ENCODE measurements around the gene TUBB3. TPM values are rescaled to one million over a fixed set of nuclear protein-coding genes. Genes with fewer than 3 reads are reported as not detected.
A peak's percentile ranks its signal among the peaks of the same experiment; 100 is the strongest.
"Not testable (repeated sequence)": the region's sequence is repeated elsewhere in the genome, so short reads cannot be mapped to it uniquely, and the experiment has no call there.

Gene TUBB3
- 10 to 100 TPM in 2 of 4 donors, 1 to 10 TPM in 2; 6.7 to 18.6 (median 9.8) TPM for polyA plus RNA-seq (ENCODE audit: insufficient read length in 4 of 4)

GRCh38 chr16:89922884-89923639 is at the start of gene TUBB3:
Gene TUBB3, plus strand, starts transcription at chr16:89923342. Its CDS starts 60 bp downstream, at chr16:89923402.
- no peak for DNase-seq (ENCODE audit: low read depth in 4 of 4, low spot score in 3 of 4)

DNA sequence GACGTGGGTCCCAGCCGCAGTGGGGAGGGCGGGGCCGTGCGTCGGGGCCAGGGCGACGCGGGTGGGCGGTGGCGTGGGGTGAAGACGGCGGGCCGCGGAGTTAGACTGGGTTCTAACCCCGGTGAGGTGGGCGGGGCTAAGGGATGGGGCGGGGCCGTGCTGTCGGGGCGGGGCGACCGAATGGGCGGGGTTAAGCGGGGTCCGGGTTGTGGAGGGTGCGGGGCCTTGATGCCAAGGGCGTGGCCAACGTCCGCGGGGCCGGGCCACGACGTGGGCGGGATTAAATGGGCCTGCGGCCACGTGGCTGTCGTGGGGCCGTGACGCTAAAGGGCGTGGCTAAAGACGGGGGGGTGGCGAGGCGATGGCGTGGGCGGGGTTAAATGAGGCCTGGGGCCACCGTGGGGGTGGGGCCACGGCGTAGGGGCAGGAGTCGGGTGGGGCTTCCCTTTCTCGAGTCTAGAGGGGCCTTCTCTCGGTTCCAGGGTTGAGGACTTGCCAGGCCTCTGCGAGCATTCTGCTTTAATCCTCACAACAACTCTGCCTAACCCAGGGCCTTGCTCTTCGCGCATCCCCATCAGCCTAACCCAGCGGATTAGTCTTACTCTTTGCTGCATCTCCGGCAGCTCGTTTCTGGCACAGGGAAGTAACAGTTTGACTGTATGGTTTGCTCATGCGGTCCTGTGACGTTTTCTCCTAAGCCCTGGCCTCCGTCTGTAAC is 49.0 kb upstream of the TUBB3 start:
- peak; percentile 79 to 84 (median 84) for DNase-seq (ENCODE audit: low read depth in 4 of 4, low spot score in 3 of 4)

- DNase-seq (ENCODE audit: low read depth in 4 of 4, low spot score in 3 of 4), result not testable (repeated sequence)
Measured at GRCh38 chr16:89879123-89879522, 44.0 kb upstream of the TUBB3 start.

DNA sequence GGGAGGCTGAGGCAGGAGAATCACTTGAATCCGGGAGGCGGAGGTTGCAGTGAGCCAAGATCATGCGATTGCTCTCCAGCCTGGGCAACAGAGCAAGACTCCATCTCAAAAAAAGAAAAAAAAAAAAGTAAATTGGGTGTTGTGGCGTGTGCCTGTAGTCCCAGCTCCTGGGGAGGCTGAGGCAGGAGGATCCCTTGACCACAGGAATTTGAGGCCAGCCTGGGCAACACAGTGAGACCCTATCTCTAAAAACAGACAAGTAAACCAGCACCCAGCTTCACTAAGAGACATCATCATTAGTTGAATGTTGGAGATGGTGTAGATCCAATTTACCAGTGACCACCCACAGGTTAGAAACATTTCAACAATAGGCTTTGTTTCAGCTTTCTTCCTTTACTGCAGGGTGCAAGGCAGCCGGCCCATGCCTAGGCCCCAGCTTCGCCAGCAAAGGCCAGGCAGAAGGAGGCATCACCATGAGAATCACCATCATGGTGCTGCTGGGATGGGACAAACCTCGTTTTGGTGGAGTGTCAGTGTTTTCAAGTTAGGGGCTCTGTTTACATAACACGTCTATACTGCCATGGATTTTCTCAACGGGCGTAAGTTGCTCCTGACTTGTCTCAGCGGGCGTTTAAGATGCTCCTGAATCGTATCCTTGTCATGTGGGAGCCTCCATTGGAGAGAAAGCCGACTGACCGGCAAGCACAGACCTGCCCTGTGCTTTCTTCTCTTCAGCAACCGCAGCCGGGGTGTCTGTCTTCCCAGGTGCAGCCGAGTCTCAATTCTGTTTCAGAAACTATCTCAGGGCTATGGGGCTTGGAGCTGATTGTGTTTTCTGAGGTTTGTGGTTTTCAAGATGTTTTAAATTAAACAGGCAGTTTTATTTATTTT is 42.4 kb upstream of the TUBB3 start:
- DNase-seq (ENCODE audit: low read depth in 4 of 4, low spot score in 3 of 4), result no peak

- no peak for DNase-seq (ENCODE audit: low read depth in 4 of 4, low spot score in 3 of 4)
Measured at GRCh38 chr16:89881368-89881730, 41.8 kb upstream of the TUBB3 start.

- no peak for DNase-seq (ENCODE audit: low read depth in 4 of 4, low spot score in 3 of 4)
Measured at GRCh38 chr16:89883346-89884040, 39.6 kb upstream of the TUBB3 start.

- no peak for DNase-seq (ENCODE audit: low read depth in 4 of 4, low spot score in 3 of 4)
Measured at GRCh38 chr16:89884041-89884421, 39.1 kb upstream of the TUBB3 start.

GRCh38 chr16:89887243-89887642 is 35.9 kb upstream of the TUBB3 start:
- no peak for DNase-seq (ENCODE audit: low read depth in 4 of 4, low spot score in 3 of 4)

- no peak for DNase-seq (ENCODE audit: low read depth in 4 of 4, low spot score in 3 of 4)
Measured at GRCh38 chr16:89890200-89890599, 32.9 kb upstream of the TUBB3 start.

DNA sequence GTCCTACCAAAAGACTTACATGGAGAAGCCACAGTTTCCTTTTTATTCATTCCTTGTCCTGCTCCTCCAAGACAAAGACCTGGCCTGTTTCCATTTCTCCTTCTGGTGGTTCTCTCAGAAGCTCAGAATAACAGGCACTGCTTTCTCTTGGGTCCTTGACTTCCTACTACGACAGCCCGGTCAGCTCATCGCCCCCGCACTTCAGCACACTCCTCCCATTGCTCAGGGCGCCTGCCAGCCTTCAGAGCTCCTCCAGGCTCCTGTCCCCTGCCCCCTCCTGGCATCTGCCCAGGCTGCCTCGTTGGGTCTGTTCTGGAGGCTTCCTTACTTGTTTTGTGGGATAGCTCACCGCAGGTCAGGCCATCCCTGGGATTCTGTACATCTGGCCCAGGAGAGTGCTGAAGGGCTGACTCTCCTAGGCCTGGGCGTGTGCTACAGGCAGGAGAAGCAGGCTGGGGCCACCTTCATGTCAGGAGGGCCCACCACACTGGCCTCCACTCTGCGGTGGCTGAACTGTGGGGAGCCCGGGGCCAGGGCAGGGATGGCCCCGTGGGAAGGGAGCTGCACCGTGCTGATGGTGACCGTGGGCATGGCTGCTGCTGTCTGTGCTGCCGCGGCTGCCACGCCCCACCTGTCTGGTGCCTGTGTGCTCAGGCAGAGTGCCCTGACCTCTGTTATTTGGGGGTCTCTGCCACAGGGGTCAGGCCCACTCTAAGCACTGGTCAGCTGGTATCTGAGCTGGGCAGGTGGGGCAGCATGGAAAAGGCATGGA is 32.1 kb upstream of the TUBB3 start:
- no peak for DNase-seq (ENCODE audit: low read depth in 4 of 4, low spot score in 3 of 4)

DNA sequence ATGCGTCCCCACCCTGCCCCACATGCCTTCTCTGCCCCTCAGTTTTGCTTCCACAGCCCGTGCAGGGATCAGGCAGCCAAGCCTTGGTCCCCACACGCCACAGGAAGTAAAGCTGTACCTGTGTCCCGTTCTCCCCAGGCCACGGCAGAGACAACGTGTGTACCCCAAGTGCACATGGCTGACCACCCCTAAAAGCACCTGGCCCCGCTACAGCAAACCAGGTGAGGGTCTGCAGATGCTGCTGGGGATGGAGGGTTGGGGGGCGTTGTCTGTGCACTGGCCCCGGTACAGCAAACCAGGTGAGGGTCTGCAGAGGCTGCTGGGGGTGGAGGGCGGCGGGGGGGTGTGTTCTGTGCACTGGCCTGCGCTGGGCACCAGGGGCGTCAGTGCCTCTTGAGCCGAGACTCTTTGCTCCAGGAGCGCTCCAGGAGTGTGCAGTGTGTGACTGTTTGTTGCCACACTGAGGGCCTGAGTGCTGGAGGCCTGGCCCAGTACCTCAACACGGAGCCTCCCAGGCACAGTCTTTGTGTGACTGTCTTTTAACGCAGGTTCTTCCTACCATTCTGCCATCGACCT is 31.0 kb upstream of the TUBB3 start:
- no peak for DNase-seq (ENCODE audit: low read depth in 4 of 4, low spot score in 3 of 4)

DNA sequence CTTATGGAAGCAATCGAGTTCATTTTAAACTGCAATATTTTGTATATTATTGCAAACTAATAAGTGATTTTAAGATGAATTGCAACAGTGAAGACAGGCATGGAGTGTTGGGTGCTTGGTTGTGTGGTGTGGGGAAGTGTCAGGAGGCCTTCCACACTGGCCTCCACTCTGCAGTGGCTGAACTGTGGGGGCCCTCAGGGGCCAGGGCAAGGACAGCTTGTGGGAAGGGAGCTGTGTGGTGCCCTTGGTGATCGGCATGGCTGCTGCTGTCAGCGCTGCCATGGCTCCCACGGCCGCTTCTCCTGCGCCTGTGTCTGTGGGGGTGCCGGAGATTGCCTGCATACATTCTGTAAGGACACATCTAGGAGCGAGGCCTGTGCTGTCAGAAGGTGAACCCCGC is 30.5 kb upstream of the TUBB3 start:
- DNase-seq (ENCODE audit: low read depth in 4 of 4, low spot score in 3 of 4), result no peak

GRCh38 chr16:89893642-89894548 is 29.2 kb upstream of the TUBB3 start:
- no peak for DNase-seq (ENCODE audit: low read depth in 4 of 4, low spot score in 3 of 4)

DNA sequence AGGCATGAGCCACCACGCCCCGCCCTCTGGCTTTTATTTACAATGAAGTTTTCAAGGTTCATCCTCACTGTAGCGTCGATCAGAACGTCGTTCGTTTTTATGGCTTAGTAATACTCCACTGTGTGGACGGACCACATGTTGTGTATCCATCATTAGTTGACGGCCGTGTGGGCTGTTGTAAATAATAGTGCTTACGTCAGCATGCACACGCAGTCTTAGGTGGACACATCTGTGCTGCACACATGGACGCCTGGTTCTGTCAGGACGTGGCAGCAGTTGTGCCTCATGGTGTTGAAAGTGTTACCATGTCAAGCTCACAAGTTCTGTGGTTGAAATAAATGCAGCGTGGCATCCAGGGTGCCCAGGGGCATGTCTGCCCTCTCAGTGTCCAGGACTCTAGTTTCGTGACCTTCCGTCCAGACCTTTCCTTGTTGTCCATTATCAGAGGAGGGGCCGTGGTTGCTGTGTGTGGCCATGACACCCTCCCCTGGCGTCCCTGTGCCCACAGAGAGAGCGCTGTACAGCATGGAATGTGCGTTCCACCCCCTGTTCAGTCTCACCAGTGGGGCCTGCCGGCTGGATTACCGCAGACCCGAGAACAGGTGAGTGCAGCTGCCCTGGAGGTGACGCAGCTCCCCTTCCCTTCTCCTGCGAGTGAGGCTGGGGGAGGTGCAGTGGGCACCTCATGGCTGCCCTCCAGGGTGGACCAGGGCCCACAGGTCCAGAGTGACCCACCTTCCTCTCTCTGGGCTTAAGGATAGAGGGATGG is 27.5 kb upstream of the TUBB3 start:
- no peak for DNase-seq (ENCODE audit: low read depth in 4 of 4, low spot score in 3 of 4)

DNA sequence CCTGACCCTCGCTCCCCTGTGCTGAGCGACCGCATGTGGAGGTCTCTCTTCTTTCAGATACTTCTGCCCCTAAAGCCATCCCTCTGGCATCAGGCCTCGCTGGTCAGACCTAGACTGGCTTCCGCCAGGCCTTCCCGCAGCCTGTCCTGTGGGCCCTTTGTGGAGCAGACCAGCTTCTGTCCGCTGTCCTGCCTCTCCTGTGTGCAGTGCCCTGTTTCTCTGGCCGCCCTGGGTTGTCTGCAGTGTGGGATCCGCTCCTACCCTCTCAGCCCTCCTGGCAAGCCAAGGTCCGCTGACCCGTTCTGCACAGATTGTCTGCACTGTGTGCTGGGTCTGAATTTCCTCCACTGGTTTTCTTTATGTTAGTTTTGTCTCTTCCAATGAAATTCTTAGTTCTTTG is 25.9 kb upstream of the TUBB3 start:
- DNase-seq (ENCODE audit: low read depth in 4 of 4, low spot score in 3 of 4), result no peak

- DNase-seq (ENCODE audit: low read depth in 4 of 4, low spot score in 3 of 4), result no peak
Measured at GRCh38 chr16:89898201-89898967, 24.8 kb upstream of the TUBB3 start.
